GM12865 (cell line): ENCODE data around the gene ECD.

ENCODE experiments used
- DNase-seq: peaks from one replicate; pipeline ENCODE4 v3.0.0; 2010; ENCODE audit warnings: low read depth
- H3K4me3 ChIP-seq: 2 replicates; pipeline ENCODE4 v1.5.1; 2011; ENCODE audit warnings: mild to moderate bottlenecking, low read depth, low read length, control low read depth
- CTCF ChIP-seq: IDR thresholded peaks from 2 replicates; pipeline ENCODE4 v1.5.1; 2011; ENCODE audit warnings: low read length, control low read depth, low read depth, inconsistent platforms; ENCODE audit not compliant: insufficient read depth; ENCODE audit errors: missing control alignments

The ECD gene

DNA sequence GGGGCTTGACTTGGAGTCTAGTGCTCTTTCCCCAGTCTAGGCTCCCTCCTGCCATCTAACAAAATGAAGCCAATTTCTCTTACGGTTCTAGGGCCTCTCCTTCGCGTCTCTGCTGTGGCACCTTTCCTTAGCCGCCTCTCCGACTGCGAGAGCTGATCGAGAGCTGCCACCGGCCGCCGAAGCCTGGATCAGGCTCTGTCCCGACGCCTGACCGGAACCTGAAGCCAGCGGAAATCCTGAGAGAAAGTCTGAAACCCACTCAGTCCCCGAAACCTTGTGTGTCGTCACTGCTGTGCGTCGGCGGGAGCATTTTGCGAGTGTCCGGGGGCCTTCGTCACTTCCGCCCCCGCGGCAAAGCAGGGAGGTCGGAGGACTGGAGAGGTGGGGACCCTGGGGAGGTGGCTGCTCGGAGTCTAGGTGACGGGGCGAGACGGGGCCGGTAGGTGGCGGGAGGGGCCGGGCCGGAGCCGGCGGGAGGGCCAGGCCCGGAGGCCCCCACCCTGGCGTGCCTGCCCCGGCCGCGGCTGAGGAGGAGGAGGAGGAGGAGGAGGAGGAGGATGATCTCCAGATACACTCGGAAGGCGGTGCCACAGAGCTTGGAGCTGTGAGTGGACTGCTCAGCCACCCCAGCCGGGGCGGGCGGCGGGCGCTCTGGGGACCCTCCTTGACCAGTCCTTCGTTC, at the start of gene ECD, which contains the start of gene FAM149B1:
Gene ECD, minus strand, starts transcription at position 226 of the 682 bp plus-strand sequence. CDS start 4,071 bp downstream, outside the sequence.
Gene FAM149B1, plus strand, starts transcription at position 337 of the 682 bp plus-strand sequence. Its CDS starts 221 bp downstream, at position 558.
- DNase-seq: peak; percentile 94
- H3K4me3 ChIP-seq: peak within 1 kb of the TSS; percentile 100
- TF ChIP-seq CTCF: peak; percentile 32

DNA sequence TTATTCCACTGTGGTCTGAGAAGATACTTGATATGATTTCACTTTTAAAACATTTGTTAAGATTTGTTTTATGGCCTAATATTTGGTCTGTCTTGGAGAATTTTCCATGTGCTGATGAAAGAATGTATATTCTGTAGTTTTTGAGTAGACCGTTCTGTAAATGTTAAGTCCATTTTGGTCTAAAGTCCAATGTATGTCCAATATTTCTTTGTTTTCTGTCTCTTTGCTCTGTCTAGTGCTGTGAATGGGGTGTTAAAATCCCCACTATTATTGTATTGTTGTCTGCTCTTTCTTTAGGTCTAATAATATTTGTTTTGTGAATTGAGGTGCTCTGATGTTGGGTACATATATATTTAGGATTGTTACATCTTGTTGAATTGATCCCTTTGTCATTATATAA, 47.9 kb upstream of the ECD start:
- TF ChIP-seq CTCF: no peak
- no peak for DNase-seq
- no peak overlapping the region for H3K4me3 ChIP-seq

DNA sequence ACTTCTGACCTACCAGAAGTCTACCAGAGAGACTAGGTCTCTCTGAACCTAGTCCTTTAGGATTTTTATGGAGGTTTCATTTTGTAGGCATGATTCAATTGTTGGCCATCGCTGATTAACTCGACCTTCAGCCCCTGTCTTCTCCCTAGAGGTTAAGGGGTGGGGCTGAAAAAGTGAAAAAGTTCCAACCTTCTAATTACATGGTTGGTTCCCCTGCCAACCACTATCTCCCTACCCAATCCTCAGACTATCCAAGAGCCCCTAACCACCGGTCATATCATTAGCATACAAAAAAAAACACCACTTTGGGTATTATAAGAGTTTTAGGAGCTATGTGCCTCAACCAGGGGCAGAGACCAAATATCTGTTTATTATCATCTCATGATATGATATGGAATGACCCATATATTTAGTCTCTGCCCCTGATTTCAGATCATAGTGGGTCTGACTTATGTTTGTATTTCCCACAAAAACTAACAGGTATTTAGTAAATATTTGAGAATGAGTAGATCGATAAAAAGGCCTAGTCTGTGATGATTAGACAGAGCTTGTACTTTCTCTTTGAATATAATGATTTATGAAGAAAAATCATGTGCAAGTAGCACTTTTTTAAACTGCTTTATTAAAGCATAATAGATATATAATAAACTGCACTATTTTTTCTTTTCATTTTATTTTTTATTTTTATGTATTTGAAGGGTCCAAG, 43.5 kb upstream of the ECD start:
- no peak overlapping the region for H3K4me3 ChIP-seq
- TF ChIP-seq CTCF: no peak
- DNase-seq: no peak

DNA sequence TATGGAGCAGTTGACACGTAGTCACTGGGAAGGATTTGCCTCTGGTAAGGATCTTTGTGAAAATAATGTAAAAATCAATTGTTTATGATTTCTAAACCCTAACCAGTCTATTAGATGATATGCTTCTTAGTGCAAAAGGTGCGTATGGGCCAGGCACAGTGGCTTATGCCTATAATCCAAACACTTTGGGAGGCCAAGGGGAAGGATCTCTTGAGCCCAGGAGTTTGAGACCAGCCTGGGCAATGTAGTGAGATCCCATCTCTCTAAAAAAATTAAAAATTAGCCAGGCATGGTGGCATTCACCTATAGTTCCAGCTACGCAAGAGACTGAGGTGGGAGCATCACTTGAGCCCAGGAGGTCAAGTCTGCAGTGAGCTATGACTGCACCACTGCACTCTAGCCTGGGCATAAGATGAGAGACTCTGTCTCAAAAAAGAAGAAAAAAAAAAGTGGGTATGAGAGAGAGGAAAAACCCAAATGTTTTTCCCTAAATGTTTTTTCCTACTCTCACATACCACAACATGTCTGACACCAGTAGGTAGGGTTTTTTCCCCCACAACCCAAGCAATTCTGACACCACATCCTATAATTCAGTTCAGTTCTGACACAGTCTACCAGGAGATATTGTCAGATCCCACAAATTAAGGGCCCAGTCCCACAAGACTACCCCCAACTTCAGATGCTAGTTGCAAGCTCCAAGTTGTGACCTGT, 42.7 kb upstream of the ECD start:
- no peak for DNase-seq
- no peak for TF ChIP-seq CTCF
- H3K4me3 ChIP-seq: no peak overlapping the region

DNA sequence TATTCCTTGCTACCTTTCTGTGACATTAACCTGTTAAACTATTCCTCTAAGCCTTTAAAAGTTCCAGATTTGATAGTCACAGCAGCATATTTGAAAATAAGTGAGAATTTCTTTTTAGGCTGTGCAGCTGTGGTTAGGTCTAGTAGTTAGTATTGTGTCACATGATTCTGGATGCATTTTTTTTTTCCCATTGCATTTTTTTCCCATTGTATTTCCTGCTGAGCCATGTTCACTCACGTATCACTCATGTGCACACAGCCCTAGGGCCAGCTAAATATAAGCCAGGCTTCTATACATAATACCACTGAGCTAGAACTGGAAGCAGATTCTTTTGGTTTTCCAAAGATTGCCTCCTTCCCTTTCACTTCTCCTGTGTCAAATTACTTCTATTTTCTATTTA, 41.9 kb upstream of the ECD start:
- H3K4me3 ChIP-seq: no peak overlapping the region
- DNase-seq: no peak
- no peak for TF ChIP-seq CTCF

DNA sequence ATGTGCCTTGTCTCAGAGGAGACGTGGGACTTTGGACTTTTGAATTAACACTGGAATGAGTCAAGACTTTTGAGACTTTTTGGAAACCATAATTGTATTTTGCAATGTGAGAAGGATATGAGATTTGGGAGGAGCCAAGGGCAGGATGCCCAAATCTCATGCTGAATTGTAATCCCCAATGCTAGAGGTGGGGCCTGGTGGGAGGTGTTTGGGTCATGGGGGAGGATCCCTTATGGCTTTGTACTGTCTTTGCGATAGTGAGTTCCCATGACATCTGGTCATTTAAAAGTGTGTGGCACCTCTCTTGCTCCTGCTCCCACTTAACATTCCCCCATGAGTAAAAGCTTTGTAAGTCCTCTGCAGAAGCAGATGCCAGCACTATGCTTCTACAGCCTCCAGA, 40.1 kb upstream of the ECD start:
- TF ChIP-seq CTCF: no peak

More for the DNA sequence above, 40.1 kb upstream of the ECD start:
- H3K4me3 ChIP-seq: no peak overlapping the region
- no peak for DNase-seq
